HepG2 (cell line): ENCODE results near the gene DLX5. TPM values are rescaled to one million over a fixed set of nuclear protein-coding genes. Genes with fewer than 3 reads are reported as not detected.

ENCODE experiments used
- ATM ChIP-seq: fragments of 450-650 bp; IDR thresholded peaks from 2 replicates; pipeline ENCODE4 v1.7.1; 2017; ENCODE audit warnings: mild to moderate bottlenecking, borderline replicate concordance
- DRAP1 ChIP-seq: IDR thresholded peaks from 2 replicates; pipeline ENCODE4 v1.6.1; 2016; ENCODE audit warnings: missing genetic modification reagents, missing compliant biosample characterization
- GMEB1 ChIP-seq: sonication (generic); formaldehyde crosslinking; IDR thresholded peaks from 2 replicates; pipeline ENCODE4 v1.5.1; 2020; ENCODE audit warnings: missing genetic modification reagents, mild to moderate bottlenecking, borderline replicate concordance
- KDM3A ChIP-seq: IDR thresholded peaks from 2 replicates; pipeline ENCODE4 v1.6.1; 2018; ENCODE audit warnings: low read depth, missing compliant biosample characterization
- MEIS2 ChIP-seq: sonication (generic); formaldehyde crosslinking; IDR thresholded peaks from 2 replicates; pipeline ENCODE4 v1.9.0; 2021; ENCODE audit warnings: mild to moderate bottlenecking, missing genetic modification reagents
- MTF2 ChIP-seq: sonication (generic); formaldehyde crosslinking; IDR thresholded peaks from 2 replicates; pipeline ENCODE4 v1.5.0; 2020; ENCODE audit warnings: missing genetic modification reagents, borderline replicate concordance
- RERE ChIP-seq: IDR thresholded peaks from 2 replicates; pipeline ENCODE4 v1.6.1; 2016; ENCODE audit warnings: low read depth, missing genetic modification reagents, missing compliant biosample characterization
- SIN3A ChIP-seq: IDR thresholded peaks from 2 replicates; pipeline ENCODE4 v1.6.1; 2011; ENCODE audit warnings: low read depth, mild to moderate bottlenecking, control low read depth, low read length, borderline replicate concordance
- TARDBP ChIP-seq: sonication (generic); formaldehyde crosslinking; IDR thresholded peaks from 2 replicates; pipeline ENCODE4 v1.8.0; 2022; ENCODE audit warnings: mild to moderate bottlenecking, missing genetic modification reagents
- TOE1 ChIP-seq: sonication (generic); formaldehyde crosslinking; IDR thresholded peaks from 2 replicates; pipeline ENCODE4 v1.4.0; 2020; ENCODE audit warnings: mild to moderate bottlenecking, missing genetic modification reagents
- ZBED4 ChIP-seq: sonication (generic); formaldehyde crosslinking; IDR thresholded peaks from 2 replicates; pipeline ENCODE4 v1.4.0; 2020; ENCODE audit warnings: missing genetic modification reagents, borderline replicate concordance
- ZKSCAN8 ChIP-seq: IDR thresholded peaks from 2 replicates; pipeline ENCODE4 v1.6.1; 2016; ENCODE audit warnings: borderline replicate concordance, missing genetic modification reagents, missing compliant biosample characterization
- ZNF280D ChIP-seq: sonication (generic); formaldehyde crosslinking; IDR thresholded peaks from 2 replicates; pipeline ENCODE4 v1.5.1; 2020; ENCODE audit warnings: mild to moderate bottlenecking, missing genetic modification reagents
- polyA plus RNA-seq, 8 experiments: library from polyadenylated mRNA; depleted of rRNA in 3 of 8; stranded (reverse) in 7 of 8; unstranded in 1 of 8; fragments of >200 nt; fragmentation: Illumina TruSeq in 4 of 8; extraction: Trizol in 4 of 8; gene quantifications; 2 replicates each; pipeline versions ENCODE4 v1.2.1 to v1.2.3, GENCODE V29; 2011 to 2016; ENCODE audit warnings: low read depth in 4 of 8, missing spikeins in 1 of 8, mixed read lengths in 1 of 8; ENCODE audit not compliant: insufficient read depth in 1 of 8
- total RNA-seq, 5 experiments: library from RNA; depleted of rRNA; stranded (reverse); fragments of >200 nt; fragmentation: Illumina TruSeq; extraction: Trizol; gene quantifications; 2 replicates each; pipeline ENCODE4 v1.2.3, GENCODE V29; 2016; ENCODE audit warnings: low read depth in 1 of 5

The DLX5 gene
- total and polyA plus RNA-seq, 2 of the 13 experiments (the other 11 are each of a cell fraction or from before 2014, with no cell fraction given), result not detected

- no peak for TF ChIP-seq RERE (CRISPR knock-in tag)
- TF ChIP-seq TARDBP, result no peak
- no peak for TF ChIP-seq MTF2 (CRISPR knock-in tag)
- no peak for TF ChIP-seq ZNF280D (CRISPR knock-in tag)
- TF ChIP-seq KDM3A (CRISPR knock-in tag), result no peak
- peak; percentile 60; the same call in 1 of the 2 replicates for TF ChIP-seq ZBED4 (CRISPR knock-in tag)
- no peak for TF ChIP-seq ATM
- no peak for TF ChIP-seq TOE1 (CRISPR knock-in tag)
- TF ChIP-seq MEIS2 (CRISPR knock-in tag), result no peak
- no peak for TF ChIP-seq ZKSCAN8 (CRISPR knock-in tag)
- no peak for TF ChIP-seq DRAP1 (CRISPR knock-in tag)
- TF ChIP-seq SIN3A, result no peak
- TF ChIP-seq GMEB1 (CRISPR knock-in tag), result no peak
These were observed 17.6 kb downstream of the DLX5 start (continued) for GRCh38 chr7:97006816-97007582.
